PC-3 (cell line): Measurements from ENCODE around the gene C1orf105. TPM values are rescaled to one million over a fixed set of nuclear protein-coding genes. Genes with fewer than 3 reads are reported as not detected.

Experiments used
- ATAC-seq: fragments of 200-7000 bp; cut with Tn5 transposase; 2 replicates; pipeline ENCODE4 v1.9.1; 2020; ENCODE audit warnings: mild to moderate bottlenecking, moderate library complexity
- BruUV-seq: library from RNA; stranded (reverse); fragments of 400-500 nt; replicated peaks from 2 replicates; lab custom pipeline; 2021; lab: Mats Ljungman, UMichigan
- CTCF ChIA-PET: fragments of 300-600 bp; sonication (Branson Sonifier 250); formaldehyde crosslinking; loops from one replicate; lab custom pipeline; 2022; ENCODE audit warnings: antibody characterized with exemption; lab: Charles Lee
- POLR2A ChIA-PET: fragments of 300-600 bp; sonication (Branson Sonifier 250); formaldehyde crosslinking; loops from one replicate; lab custom pipeline; 2022; ENCODE audit warnings: antibody characterized with exemption; ENCODE audit not compliant: unreplicated experiment; lab: Charles Lee
- DNase-seq: peaks from one replicate; pipeline ENCODE4 v3.0.0-alpha.2; 2015
- H2AFZ ChIP-seq: fragments of 300-600 bp; sonication (generic); 2 replicates; pipeline ENCODE4 v1.6.0; 2016; ENCODE audit warnings: antibody characterized with exemption, low read length
- H3F3A ChIP-seq: fragments of 300-600 bp; sonication (generic); one replicate; pipeline ENCODE4 v1.6.0; 2017; ENCODE audit warnings: antibody characterized with exemption, low read length, control low read depth, mild to moderate bottlenecking; ENCODE audit not compliant: unreplicated experiment
- H3K27ac ChIP-seq: fragments of 300-600 bp; sonication (generic); 2 replicates; pipeline ENCODE4 v1.5.1; 2016; ENCODE audit warnings: mild to moderate bottlenecking, low read length
- H3K27me3 ChIP-seq: fragments of 300-600 bp; sonication (generic); 2 replicates; pipeline ENCODE4 v1.6.1; 2016; ENCODE audit warnings: low read length, mixed read lengths
- H3K36me3 ChIP-seq: fragments of 300-600 bp; sonication (generic); 2 replicates; pipeline ENCODE4 v1.6.1; 2016; ENCODE audit warnings: low read depth, mixed run types, low read length, mixed read lengths
- H3K4me1 ChIP-seq: fragments of 300-600 bp; sonication (generic); 2 replicates; pipeline ENCODE4 v1.5.1; 2016; ENCODE audit warnings: low read length; ENCODE audit not compliant: insufficient read depth
- H3K4me2 ChIP-seq: fragments of 300-600 bp; sonication (generic); 2 replicates; pipeline ENCODE4 v1.6.0; 2016; ENCODE audit warnings: low read length
- H3K4me3 ChIP-seq: fragments of 300-600 bp; sonication (generic); 2 replicates; pipeline ENCODE4 v1.5.1; 2016; ENCODE audit warnings: mild to moderate bottlenecking, low read length, mixed read lengths
- H3K79me2 ChIP-seq: fragments of 300-600 bp; sonication (generic); 2 replicates; pipeline ENCODE4 v1.6.1; 2017; ENCODE audit warnings: low read length, mixed read lengths
- H3K9ac ChIP-seq: fragments of 300-600 bp; sonication (generic); 2 replicates; pipeline ENCODE4 v1.6.0; 2016; ENCODE audit warnings: mild to moderate bottlenecking, low read length
- H3K9me2 ChIP-seq: fragments of 300-600 bp; sonication (generic); replicated peaks from 2 replicates; pipeline ENCODE4 v1.6.1; 2016; ENCODE audit warnings: mixed run types, low read length, mixed read lengths
- H3K9me3 ChIP-seq: fragments of 300-600 bp; sonication (generic); 2 replicates; pipeline ENCODE4 v1.6.1; 2016; ENCODE audit warnings: low read length, mixed read lengths
- H4K20me1 ChIP-seq: fragments of 300-600 bp; sonication (generic); 2 replicates; pipeline ENCODE4 v1.6.1; 2016; ENCODE audit warnings: low read length, mixed read lengths
- CTCF ChIP-seq: fragments of 300-600 bp; sonication (generic); conservative IDR thresholded peaks from 2 replicates; pipeline ENCODE4 v1.5.1; 2017; ENCODE audit warnings: antibody characterized with exemption, low read depth, mild to moderate bottlenecking, low read length
- EZH2 ChIP-seq: fragments of 300-600 bp; sonication (generic); IDR thresholded peaks from one replicate; pipeline ENCODE4 v1.6.1; 2017; ENCODE audit warnings: antibody characterized with exemption, mild to moderate bottlenecking, low read length; ENCODE audit not compliant: unreplicated experiment
- EZH2phosphoT487 ChIP-seq: fragments of 300-600 bp; sonication (generic); IDR thresholded peaks from 2 replicates; pipeline ENCODE4 v1.6.1; 2018; ENCODE audit warnings: mild to moderate bottlenecking, antibody characterized with exemption, low read length, borderline replicate concordance
- intact Hi-C: fragments of 100-400 bp; cut with micrococcal nuclease; formaldehyde crosslinking; loops from 2 replicates; pipeline ENCODE4 v1.9.0; 2023
- total RNA-seq: library from RNA; depleted of rRNA; stranded (reverse); fragments of >200 nt; gene quantifications from 2 replicates; pipeline ENCODE4 v1.2.3, GENCODE V29; 2014

C1orf105 gene
- total RNA-seq, 1 experiment from 2014 or later, result not detected

- intact Hi-C loops, result loop anchor here (1.0 to 5.0 kb wide), 4 partner anchors 16 to 971 kb away; no protein-coding TSS in a partner anchor
- H3K4me1 ChIP-seq, result peaks cover 72% of the 10 kb centered on the region
- H3K27ac ChIP-seq, result peak overlapping the region; percentile 86
- peak overlapping the region; percentile 13; the same call in 1 of the 2 replicates for H3K9ac ChIP-seq
- no peaks in the 10 kb centered on the region for H3K36me3 ChIP-seq
- no peaks in the 10 kb centered on the region for H3K27me3 ChIP-seq
- H3K79me2 ChIP-seq, result no peaks in the 10 kb centered on the region
- peaks cover 21% of the 10 kb centered on the region for H3F3A ChIP-seq
- ChIA-PET CTCF (interaction anchor here (0.7 to 2.0 kb wide), 10 partner anchors 10 to 269 kb away, joined by 3 to 15 read pairs (median 4); partner anchors contain the start of gene SUCO), POLR2A (interaction anchor here (0.6 to 2.0 kb wide), 8 partner anchors 32 to 1568 kb away, joined by 3 to 32 read pairs (median 6); partner anchors contain the start of gene SUCO)
- ATAC-seq, result peak; percentile 28
- TF ChIP-seq EZH2phosphoT487 (no peak), CTCF (no peak), EZH2 (no peak)
- H4K20me1 ChIP-seq, result no peaks in the 10 kb centered on the region
- peak; percentile 97 for DNase-seq
- no peaks in the 10 kb centered on the region for H3K9me3 ChIP-seq
- no peaks in the 10 kb centered on the region for H3K9me2 ChIP-seq
- BruUV-seq, result no TSS peak
- peak overlapping the region; percentile 76 for H3K4me2 ChIP-seq
- peak overlapping the region; percentile 10; the same call in 1 of the 2 replicates for H3K4me3 ChIP-seq
- H2AFZ ChIP-seq, result peak overlapping the region; percentile 58
Observed at GRCh38 chr1:172451002-172451443, 30.5 kb downstream of the C1orf105 start.

GRCh38 chr1:172452536-172453152 lies 32.2 kb downstream of the C1orf105 start:
- Histone ChIP-seq H3K9me2 (no peaks in the 10 kb centered on the region), H3K79me2 (no peaks in the 10 kb centered on the region), H3K36me3 (no peaks in the 10 kb centered on the region), H3K4me2 (peak overlapping the region; percentile 9), H4K20me1 (no peaks in the 10 kb centered on the region), H3K9ac (no peak overlapping the region), H3K9me3 (no peaks in the 10 kb centered on the region), H3K27ac (peak overlapping the region; percentile 1; the same call in 1 of the 2 replicates), H3K4me3 (no peak overlapping the region), H3K4me1 (peaks cover 65% of the 10 kb centered on the region), H2AFZ (no peak overlapping the region), H3K27me3 (no peaks in the 10 kb centered on the region), H3F3A (peaks cover 21% of the 10 kb centered on the region)
- POLR2A ChIA-PET, result interaction anchor here (1.0 kb wide), 1 partner anchor 80 kb away, joined by 5 read pairs; no protein-coding TSS in a partner anchor
- ATAC-seq (no peak), DNase-seq (peak; percentile 53)
- intact Hi-C loops, result loop anchor here (5.0 kb wide), 1 partner anchor 970 kb away; no protein-coding TSS in a partner anchor
- CTCF ChIA-PET, result no interaction called here
- no TSS peak for BruUV-seq
- TF ChIP-seq EZH2, result no peak
- TF ChIP-seq CTCF, result no peak
- no peak for TF ChIP-seq EZH2phosphoT487
